Activated T-helper 2 cell treated with anti-CD3 and anti-CD28 coated beads, Interferon-gamma antibody, Interleukin-2, Interleukin-4, amounts not matched to agents 10 μg/mL and 5 μg/mL and 100 μg/mL, durations not matched to agents 14 hours and 24 hours and 36 hours (primary cell): ENCODE measurements around the gene NOP9. TPM values are rescaled to one million over a fixed set of nuclear protein-coding genes. Genes with fewer than 3 reads are reported as not detected.

ENCODE experiments used
- DNase-seq: peaks from one replicate; pipeline ENCODE4 v3.0.0; 2021; ENCODE audit warnings: low spot score
- H3K27ac Mint-ChIP-seq: one replicate; pipeline ENCODE4 v1.8.0; 2021; ENCODE audit warnings: mixed read lengths
- H3K27me3 Mint-ChIP-seq: one replicate; pipeline ENCODE4 v1.8.0; 2021; ENCODE audit warnings: low read depth, mixed read lengths
- H3K36me3 Mint-ChIP-seq: one replicate; pipeline ENCODE4 v1.8.0; 2021; ENCODE audit warnings: low read depth, mixed read lengths
- H3K4me1 Mint-ChIP-seq: one replicate; pipeline ENCODE4 v1.8.0; 2021; ENCODE audit warnings: low read depth, mixed read lengths
- H3K4me3 Mint-ChIP-seq: one replicate; pipeline ENCODE4 v1.8.0; 2021; ENCODE audit warnings: low read depth, mild to moderate bottlenecking, moderate library complexity, mixed read lengths
- H3K9me3 Mint-ChIP-seq: one replicate; pipeline ENCODE4 v1.8.0; 2021; ENCODE audit warnings: mixed read lengths
- intact Hi-C: fragments of 100-400 bp; cut with micrococcal nuclease; formaldehyde crosslinking; loops from one replicate; pipeline ENCODE4 v1.15.1; 2023
- total RNA-seq: library from RNA; stranded (reverse); gene quantifications from 2 replicates; pipeline ENCODE4 v1.2.3, GENCODE V29; 2022

Gene NOP9
- total RNA-seq, 1 donor from 2014 or later, result 39.7 TPM

DNA sequence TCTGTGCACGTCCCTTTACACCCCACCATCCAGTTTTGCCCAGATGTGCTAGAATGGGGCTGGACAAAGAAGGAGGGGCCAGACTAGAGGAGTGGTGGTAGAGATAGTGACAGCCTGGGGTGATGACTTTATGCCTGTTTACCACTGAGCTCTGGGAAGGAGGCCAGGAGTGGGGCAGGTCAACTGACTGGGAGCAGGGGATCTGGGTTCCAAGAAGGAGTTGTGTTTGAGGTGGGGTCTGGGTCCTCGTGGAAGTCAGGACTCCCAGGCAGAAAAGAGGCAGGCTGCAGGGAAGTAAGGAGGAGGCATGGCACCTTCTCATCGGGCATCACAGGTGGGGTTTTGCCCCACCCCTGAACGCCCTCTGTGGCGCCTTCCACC lies 10.6 kb downstream of the NOP9 start:
- Mint-ChIP-seq H3K9me3 (no peaks in the 10 kb centered on the region), H3K27ac (peak overlapping the region; percentile 61), H3K4me3 (peak overlapping the region; percentile 75), H3K27me3 (no peaks in the 10 kb centered on the region), H3K4me1 (peaks cover 52% of the 10 kb centered on the region), H3K36me3 (peaks cover 66% of the 10 kb centered on the region)
- DNase-seq, result no peak
- intact Hi-C loops, result no loop called here

DNA sequence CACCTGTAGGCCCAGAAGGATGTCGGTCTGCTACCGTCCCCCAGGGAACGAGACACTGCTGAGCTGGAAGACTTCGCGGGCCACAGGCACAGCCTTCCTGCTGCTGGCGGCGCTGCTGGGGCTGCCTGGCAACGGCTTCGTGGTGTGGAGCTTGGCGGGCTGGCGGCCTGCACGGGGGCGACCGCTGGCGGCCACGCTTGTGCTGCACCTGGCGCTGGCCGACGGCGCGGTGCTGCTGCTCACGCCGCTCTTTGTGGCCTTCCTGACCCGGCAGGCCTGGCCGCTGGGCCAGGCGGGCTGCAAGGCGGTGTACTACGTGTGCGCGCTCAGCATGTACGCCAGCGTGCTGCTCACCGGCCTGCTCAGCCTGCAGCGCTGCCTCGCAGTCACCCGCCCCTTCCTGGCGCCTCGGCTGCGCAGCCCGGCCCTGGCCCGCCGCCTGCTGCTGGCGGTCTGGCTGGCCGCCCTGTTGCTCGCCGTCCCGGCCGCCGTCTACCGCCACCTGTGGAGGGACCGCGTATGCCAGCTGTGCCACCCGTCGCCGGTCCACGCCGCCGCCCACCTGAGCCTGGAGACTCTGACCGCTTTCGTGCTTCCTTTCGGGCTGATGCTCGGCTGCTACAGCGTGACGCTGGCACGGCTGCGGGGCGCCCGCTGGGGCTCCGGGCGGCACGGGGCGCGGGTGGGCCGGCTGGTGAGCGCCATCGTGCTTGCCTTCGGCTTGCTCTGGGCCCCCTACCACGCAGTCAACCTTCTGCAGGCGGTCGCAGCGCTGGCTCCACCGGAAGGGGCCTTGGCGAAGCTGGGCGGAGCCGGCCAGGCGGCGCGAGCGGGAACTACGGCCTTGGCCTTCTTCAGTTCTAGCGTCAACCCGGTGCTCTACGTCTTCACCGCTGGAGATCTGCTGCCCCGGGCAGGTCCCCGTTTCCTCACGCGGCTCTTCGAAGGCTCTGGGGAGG lies 11.3 kb downstream of the NOP9 start, which contains the start of gene LTB4R:
LTB4R (plus strand) TSS at position 857 of the 959 bp plus-strand sequence. CDS start 4,150 bp downstream, outside the sequence.
- Mint-ChIP-seq H3K4me3 (peak within 1 kb of the TSS; percentile 81), H3K27me3 (no peaks in the 10 kb centered on the region), H3K36me3 (peaks cover 63% of the 10 kb centered on the region), H3K27ac (peak within 1 kb of the TSS; percentile 82), H3K9me3 (no peaks in the 10 kb centered on the region), H3K4me1 (peaks cover 56% of the 10 kb centered on the region)
- peak; percentile 64 for DNase-seq
- intact Hi-C loops, result no loop called here

DNA sequence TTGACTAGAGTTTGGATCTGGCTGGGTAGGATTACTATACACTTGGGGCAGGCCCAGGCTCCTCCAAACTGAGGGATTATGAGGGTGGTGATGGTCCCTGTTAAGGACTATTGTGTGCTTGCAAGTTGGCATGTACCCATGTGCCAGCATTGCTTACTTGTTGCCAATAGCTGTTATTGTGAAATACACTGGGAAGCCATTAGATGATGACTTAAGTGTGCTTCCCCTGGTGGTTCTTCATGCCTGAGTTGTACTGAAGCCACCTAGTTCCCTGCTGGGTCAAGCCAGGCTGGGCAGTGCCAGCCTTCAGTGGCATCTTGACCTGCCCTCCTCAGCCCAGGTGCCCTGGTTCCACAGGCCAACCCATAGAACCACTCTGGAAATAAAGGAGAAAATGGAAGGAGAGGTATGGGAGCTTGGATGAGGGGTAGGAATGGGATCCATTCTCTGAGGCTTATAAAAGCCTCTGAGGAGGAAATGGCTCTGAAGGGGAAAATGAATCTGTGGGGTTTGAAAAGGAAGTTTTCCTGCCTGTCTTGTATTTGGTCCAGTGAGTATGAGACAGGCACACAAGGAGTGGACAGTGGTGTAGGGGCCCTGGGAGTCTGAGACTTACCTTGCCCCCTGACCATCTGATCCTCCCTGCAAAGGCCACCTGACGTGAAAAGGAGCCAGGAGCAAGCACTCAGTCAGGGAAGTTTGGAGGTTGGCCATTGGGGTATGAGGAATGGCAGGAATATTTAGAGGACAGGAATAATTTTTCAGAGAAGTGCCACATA lies 12.4 kb downstream of the NOP9 start:
- H3K9me3 Mint-ChIP-seq, result no peaks in the 10 kb centered on the region
- peaks cover 53% of the 10 kb centered on the region for H3K36me3 Mint-ChIP-seq
- H3K27me3 Mint-ChIP-seq, result no peaks in the 10 kb centered on the region
- intact Hi-C loops, result no loop called here
- peak overlapping the region; percentile 81 for H3K4me3 Mint-ChIP-seq
- H3K27ac Mint-ChIP-seq, result peak overlapping the region; percentile 82
- no peak for DNase-seq
- H3K4me1 Mint-ChIP-seq, result peaks cover 57% of the 10 kb centered on the region

DNA sequence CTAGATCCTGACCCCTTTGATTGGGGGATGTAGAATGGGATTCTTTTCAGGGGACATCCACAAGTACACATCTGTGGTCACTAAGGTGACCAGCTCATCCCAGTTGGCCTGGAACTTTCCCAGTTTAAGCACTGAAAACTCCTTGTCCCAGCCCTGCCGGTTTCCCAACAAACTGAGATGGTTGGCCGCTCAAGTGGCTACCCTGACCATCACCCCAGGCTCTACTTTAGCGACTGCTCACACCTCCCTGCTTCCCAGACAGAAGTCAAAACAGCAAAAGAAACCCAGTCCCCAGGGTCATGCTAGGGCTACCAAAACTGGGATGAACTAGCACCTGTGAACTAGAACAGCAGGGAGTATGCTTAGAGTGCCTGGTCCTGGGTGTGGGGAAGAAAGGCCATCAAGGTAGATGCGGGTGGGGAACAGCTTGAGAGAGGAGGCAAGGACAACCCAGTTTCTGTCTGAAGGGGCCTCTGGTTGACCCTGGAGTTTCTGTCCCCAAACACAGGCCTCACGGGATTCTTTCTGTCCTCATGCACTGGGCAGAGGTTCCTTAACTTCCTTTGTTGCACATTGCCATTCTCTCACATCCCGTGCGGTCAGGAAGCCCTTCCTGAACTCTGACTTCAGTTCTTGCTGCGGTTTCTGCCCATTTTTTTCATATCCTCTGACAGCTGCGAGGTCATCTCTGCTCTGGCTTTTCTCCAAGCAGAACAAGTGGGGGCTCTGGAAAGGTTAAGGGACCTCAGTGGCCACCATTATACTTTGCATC lies 13.3 kb downstream of the NOP9 start:
- intact Hi-C loops, result no loop called here
- H3K36me3 Mint-ChIP-seq, result peaks cover 47% of the 10 kb centered on the region
- peak overlapping the region; percentile 81 for H3K4me3 Mint-ChIP-seq
- H3K27ac Mint-ChIP-seq, result peak overlapping the region; percentile 82
- peak; percentile 39 for DNase-seq
- H3K9me3 Mint-ChIP-seq, result no peaks in the 10 kb centered on the region
- H3K27me3 Mint-ChIP-seq, result no peaks in the 10 kb centered on the region
- H3K4me1 Mint-ChIP-seq, result peaks cover 60% of the 10 kb centered on the region

DNA sequence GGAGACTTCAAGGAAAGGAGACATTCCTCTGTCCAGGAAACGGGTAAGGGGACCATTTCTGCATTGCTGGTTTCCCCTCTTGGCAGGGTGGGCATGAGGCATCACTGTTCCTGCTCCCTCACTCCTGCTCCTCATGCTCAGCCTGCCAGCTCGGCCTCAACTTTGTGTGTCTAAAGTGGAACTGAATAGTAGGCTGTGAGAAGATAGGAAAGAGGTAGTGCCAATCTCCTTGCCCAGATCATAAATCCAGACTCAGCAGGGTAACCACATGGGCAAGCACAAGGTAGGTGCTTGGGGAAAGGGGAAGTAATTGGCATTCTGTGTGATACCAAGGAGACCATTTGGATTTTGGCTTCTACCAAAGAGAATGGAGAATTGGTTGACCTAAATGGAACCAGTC lies 14.3 kb downstream of the NOP9 start:
- Mint-ChIP-seq H3K4me1 (peaks cover 55% of the 10 kb centered on the region), H3K9me3 (no peaks in the 10 kb centered on the region), H3K4me3 (peak overlapping the region; percentile 57), H3K27ac (peak overlapping the region; percentile 56), H3K27me3 (no peaks in the 10 kb centered on the region), H3K36me3 (peaks cover 40% of the 10 kb centered on the region)
- intact Hi-C loops, result loop anchor here (2.0 kb wide), 1 partner anchor 19 kb away; no protein-coding TSS in a partner anchor
- DNase-seq, result no peak

DNA sequence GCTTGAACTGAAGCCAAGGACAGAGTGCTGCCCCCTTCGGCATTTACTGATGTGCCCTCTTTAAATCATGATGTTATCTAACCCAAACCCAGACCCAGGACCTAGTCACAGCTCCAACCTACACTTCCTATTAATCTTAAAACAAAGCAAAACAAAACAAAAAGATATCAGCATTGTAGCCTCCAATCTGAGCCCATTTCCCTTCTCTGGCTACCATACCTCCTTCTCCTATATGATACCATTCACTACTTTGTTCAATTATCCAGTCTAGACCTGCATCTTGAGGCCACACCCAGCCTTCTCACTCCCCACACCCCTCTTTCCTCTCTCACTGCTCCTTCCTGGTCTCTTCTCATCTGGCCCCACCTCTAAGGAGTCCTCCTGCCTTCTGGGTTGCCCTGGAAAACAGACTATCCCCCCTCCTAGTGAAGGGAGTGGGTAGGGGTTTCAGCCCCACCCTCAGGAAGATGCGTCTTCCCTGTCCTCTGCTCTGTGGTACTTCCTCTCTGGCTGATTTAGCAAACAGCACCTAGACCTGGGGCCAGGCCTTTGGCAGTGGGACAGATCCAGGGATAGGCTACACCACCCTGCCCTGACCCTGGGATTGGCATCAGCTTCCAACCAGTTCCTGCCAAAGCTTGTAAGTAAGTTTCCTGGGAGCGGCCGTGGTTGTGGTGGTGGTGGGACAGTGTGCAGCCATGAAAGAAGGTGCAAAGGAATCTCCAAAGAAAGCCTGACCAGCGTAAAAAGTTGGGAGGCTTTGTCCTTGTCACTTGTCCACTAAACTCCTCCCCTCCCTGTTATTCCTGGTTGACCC lies 14.9 kb downstream of the NOP9 start:
- Mint-ChIP-seq H3K36me3 (peaks cover 34% of the 10 kb centered on the region), H3K27ac (peak overlapping the region; percentile 20), H3K9me3 (no peaks in the 10 kb centered on the region), H3K4me3 (no peak overlapping the region), H3K4me1 (peaks cover 50% of the 10 kb centered on the region), H3K27me3 (peaks cover 3% of the 10 kb centered on the region)
- no peak for DNase-seq
- intact Hi-C loops, result loop anchor here (2.0 kb wide), 1 partner anchor 18 kb away; no protein-coding TSS in a partner anchor

DNA sequence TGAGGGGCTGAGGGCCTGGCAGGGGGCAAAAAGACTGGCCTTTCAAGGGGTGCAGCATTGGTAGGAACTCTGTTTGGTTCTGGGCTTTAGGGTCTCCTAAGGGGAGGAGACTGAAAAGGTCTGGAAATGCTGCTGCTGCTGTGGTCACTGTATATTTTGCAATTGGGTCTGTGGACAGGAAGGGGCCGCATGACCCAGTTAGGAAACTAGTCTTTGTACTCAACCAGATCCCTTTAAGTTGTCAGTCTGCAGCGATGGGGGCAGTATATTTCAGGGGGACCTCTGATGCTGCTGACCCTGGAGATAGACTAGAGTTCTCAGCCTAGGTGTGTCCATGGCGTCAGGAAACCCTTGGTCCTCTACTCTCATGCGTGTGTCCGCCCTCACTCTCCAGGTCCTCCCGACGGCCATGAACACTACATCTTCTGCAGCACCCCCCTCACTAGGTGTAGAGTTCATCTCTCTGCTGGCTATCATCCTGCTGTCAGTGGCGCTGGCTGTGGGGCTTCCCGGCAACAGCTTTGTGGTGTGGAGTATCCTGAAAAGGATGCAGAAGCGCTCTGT lies 15.7 kb downstream of the NOP9 start:
- Mint-ChIP-seq H3K4me1 (peaks cover 46% of the 10 kb centered on the region), H3K27ac (no peak overlapping the region), H3K9me3 (no peaks in the 10 kb centered on the region), H3K4me3 (no peak overlapping the region), H3K36me3 (peaks cover 30% of the 10 kb centered on the region), H3K27me3 (peaks cover 10% of the 10 kb centered on the region)
- DNase-seq, result no peak
- intact Hi-C loops, result loop anchor here (2.0 kb wide), 1 partner anchor 17 kb away; no protein-coding TSS in a partner anchor

DNA sequence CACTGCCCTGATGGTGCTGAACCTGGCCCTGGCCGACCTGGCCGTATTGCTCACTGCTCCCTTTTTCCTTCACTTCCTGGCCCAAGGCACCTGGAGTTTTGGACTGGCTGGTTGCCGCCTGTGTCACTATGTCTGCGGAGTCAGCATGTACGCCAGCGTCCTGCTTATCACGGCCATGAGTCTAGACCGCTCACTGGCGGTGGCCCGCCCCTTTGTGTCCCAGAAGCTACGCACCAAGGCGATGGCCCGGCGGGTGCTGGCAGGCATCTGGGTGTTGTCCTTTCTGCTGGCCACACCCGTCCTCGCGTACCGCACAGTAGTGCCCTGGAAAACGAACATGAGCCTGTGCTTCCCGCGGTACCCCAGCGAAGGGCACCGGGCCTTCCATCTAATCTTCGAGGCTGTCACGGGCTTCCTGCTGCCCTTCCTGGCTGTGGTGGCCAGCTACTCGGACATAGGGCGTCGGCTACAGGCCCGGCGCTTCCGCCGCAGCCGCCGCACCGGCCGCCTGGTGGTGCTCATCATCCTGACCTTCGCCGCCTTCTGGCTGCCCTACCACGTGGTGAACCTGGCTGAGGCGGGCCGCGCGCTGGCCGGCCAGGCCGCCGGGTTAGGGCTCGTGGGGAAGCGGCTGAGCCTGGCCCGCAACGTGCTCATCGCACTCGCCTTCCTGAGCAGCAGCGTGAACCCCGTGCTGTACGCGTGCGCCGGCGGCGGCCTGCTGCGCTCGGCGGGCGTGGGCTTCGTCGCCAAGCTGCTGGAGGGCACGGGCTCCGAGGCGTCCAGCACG lies 16.4 kb downstream of the NOP9 start:
- H3K27me3 Mint-ChIP-seq, result peaks cover 11% of the 10 kb centered on the region
- no peak for DNase-seq
- H3K4me1 Mint-ChIP-seq, result peaks cover 45% of the 10 kb centered on the region
- no peaks in the 10 kb centered on the region for H3K9me3 Mint-ChIP-seq
- H3K4me3 Mint-ChIP-seq, result no peak overlapping the region
- H3K36me3 Mint-ChIP-seq, result peaks cover 30% of the 10 kb centered on the region
- intact Hi-C loops, result loop anchor here (2.0 kb wide), 1 partner anchor 17 kb away; no protein-coding TSS in a partner anchor
- no peak overlapping the region for H3K27ac Mint-ChIP-seq

DNA sequence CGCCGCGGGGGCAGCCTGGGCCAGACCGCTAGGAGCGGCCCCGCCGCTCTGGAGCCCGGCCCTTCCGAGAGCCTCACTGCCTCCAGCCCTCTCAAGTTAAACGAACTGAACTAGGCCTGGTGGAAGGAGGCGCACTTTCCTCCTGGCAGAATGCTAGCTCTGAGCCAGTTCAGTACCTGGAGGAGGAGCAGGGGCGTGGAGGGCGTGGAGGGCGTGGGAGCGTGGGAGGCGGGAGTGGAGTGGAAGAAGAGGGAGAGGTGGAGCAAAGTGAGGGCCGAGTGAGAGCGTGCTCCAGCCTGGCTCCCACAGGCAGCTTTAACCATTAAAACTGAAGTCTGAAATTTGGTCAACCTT lies 16.9 kb downstream of the NOP9 start:
- Mint-ChIP-seq H3K9me3 (no peaks in the 10 kb centered on the region), H3K4me1 (peaks cover 45% of the 10 kb centered on the region), H3K4me3 (no peak overlapping the region), H3K27ac (no peak overlapping the region), H3K27me3 (peaks cover 11% of the 10 kb centered on the region), H3K36me3 (peaks cover 30% of the 10 kb centered on the region)
- no peak for DNase-seq
- intact Hi-C loops, result no loop called here

DNA sequence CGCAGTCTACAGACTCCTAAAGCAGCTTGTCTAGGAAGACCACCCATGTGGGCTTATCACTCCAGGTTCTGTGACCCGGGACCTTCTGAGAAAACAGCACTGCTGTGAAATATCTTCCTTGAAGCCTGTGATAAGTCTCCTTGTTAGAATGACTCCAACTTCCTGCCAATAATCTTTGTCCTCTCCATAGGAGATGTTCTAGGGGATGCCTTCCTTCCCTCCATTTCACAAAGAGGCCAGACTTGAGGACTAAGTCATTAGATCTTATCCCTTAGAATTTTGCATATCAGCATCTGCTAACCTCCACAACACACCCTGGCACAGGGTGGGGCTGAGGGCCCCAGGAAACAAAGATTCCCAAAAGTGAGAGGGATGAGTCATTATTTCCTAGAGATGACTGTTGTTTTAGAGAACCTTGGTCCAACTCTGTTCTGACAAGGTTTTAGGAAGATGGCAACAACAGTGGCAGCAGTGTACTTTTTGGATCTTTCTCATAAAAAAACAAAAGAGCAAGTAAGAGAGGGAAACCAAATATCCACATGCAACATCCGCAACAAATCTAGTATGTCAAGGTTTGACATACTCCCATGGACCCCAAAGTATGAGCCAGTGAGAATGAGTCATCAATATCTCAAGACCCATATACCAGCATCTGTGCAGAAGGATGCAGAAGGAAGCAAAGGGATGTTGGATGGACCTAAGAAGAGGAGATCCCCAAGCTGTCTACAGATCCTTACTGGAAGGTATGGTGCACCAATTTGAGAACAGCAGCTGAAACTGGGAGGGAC lies 17.7 kb downstream of the NOP9 start:
- intact Hi-C loops, result no loop called here
- Mint-ChIP-seq H3K4me1 (peaks cover 37% of the 10 kb centered on the region), H3K4me3 (no peak overlapping the region), H3K9me3 (no peaks in the 10 kb centered on the region), H3K36me3 (peaks cover 26% of the 10 kb centered on the region), H3K27ac (peak overlapping the region; percentile 16), H3K27me3 (peaks cover 11% of the 10 kb centered on the region)
- no peak for DNase-seq
